ENCODE measurements around the gene RETREG1.
"Not testable (repeated sequence)": the region's sequence is repeated elsewhere in the genome, so short reads cannot be mapped to it uniquely, and the experiment has no call there.

Gene RETREG1

GRCh38 chr5:16616536-16617273, at the start of gene RETREG1:
TSS of gene RETREG1 (minus strand) at chr5:16616997. CDS start at chr5:16616971, 26 bp downstream.
- DNase-seq, result no peak

GRCh38 chr5:16666130-16666882, 49.5 kb upstream of the RETREG1 start:
- DNase-seq, result no peak

- DNase-seq, result no peak
Observed at GRCh38 chr5:16665601-16666000, 48.8 kb upstream of the RETREG1 start.

GRCh38 chr5:16664368-16664767, 47.6 kb upstream of the RETREG1 start:
- no peak for DNase-seq

GRCh38 chr5:16663840-16664239, 47.0 kb upstream of the RETREG1 start:
- DNase-seq, result no peak

GRCh38 chr5:16661713-16662112, 44.9 kb upstream of the RETREG1 start:
- no peak for DNase-seq

- DNase-seq, result no peak
Observed at GRCh38 chr5:16660982-16661381, 44.2 kb upstream of the RETREG1 start.

GRCh38 chr5:16659536-16659935, 42.7 kb upstream of the RETREG1 start:
- DNase-seq, result no peak

- DNase-seq, result no peak
Observed at GRCh38 chr5:16656561-16657191, 39.9 kb upstream of the RETREG1 start.

GRCh38 chr5:16654647-16655334, 38.0 kb upstream of the RETREG1 start:
- no peak for DNase-seq

- not testable (repeated sequence) for DNase-seq
Observed at GRCh38 chr5:16648739-16649138, 31.9 kb upstream of the RETREG1 start.

GRCh38 chr5:16644301-16644889, 27.6 kb upstream of the RETREG1 start:
- DNase-seq, result no peak

GRCh38 chr5:16642867-16643266, 26.1 kb upstream of the RETREG1 start:
- no peak for DNase-seq

- no peak for DNase-seq
Observed at GRCh38 chr5:16639206-16639605, 22.4 kb upstream of the RETREG1 start.

- DNase-seq, result no peak
Observed at GRCh38 chr5:16628376-16628775, 11.6 kb upstream of the RETREG1 start.

- no peak for DNase-seq
Observed at GRCh38 chr5:16626696-16627264, 10.0 kb upstream of the RETREG1 start.

- no peak for DNase-seq
Observed at GRCh38 chr5:16625096-16625495, 8.3 kb upstream of the RETREG1 start.

GRCh38 chr5:16619136-16619535, 2.3 kb upstream of the RETREG1 start:
- no peak for DNase-seq

- DNase-seq, result no peak
Observed at GRCh38 chr5:16618138-16618897, 1.5 kb upstream of the RETREG1 start.

GRCh38 chr5:16617274-16617968, 624 bp upstream of the RETREG1 start:
- no peak for DNase-seq
